ENCODE results near the gene HNRNPA1.
"Not testable (repeated sequence)": the region's sequence is repeated elsewhere in the genome, so short reads cannot be mapped to it uniquely, and the experiment has no call there.

The HNRNPA1 gene

GRCh38 chr12:54299515-54300224 lies 19.1 kb downstream of the HNRNPA1 start:
- DNase-seq (ENCODE audit: low read depth) = no peak

DNA sequence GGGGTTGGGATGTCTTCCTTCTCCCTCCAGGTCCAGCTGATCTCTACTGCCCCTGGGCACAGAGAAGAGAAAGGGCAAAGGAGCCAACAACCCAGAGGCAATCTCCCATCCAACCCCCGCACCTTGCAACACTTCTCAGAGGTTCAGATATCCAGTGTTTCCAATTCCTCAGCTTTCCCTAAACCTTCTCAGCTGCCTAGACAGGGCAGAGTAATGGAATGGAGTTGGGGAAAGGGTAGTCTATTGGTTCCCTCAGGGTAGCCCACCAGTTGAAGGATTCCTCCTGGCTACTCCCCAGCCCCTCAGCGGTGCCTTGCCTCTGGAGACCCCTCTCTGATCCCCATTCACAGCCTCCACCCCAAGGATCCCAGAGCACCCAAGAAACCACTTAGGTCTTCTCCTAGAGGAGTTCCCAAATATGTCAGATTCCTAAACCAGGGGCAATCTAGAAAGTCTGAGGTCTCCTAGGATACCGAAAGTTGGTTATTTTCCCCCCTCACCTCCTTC lies 19.8 kb downstream of the HNRNPA1 start:
- no peak for DNase-seq (ENCODE audit: low read depth)

DNA sequence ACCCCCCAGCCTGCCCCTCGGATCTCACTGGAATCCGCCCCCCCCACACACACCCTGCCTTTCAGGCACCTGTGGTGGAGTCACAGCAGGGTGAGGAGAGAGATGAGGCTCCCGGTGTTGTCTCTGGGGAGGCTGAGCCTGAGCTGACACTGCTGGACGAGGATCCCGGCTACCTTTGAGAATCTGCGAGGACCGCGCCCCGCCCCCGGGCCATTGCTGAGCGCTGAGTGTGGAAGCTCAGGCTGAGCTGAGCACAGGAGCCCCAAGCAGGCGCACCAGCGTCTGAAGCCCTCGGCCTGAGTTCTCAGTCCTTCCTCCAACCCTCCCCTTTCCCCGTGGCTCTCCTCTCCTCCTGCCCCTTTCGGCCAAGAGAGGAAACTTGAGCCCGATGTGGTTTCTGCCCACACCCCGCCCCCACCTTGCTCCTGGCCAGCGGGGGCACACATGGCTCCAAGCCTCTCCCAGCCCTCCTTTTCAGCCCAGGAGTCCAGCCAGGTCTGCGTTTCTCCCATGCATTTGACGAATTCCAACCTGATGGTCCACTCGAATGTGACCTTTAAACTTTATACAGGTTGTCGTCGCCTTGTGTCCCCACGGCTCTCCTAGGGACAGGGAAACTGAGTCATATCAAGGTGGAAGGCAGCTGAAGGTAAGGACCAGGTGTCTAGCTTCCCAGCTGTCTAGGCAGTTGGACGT lies 20.4 kb downstream of the HNRNPA1 start, which contains the start of gene NFE2:
TSS of gene NFE2 (minus strand) at position 284 of the 696 bp plus-strand sequence. CDS start 5,767 bp downstream, outside the sequence.
- peak; percentile 17 for DNase-seq (ENCODE audit: low read depth)

- no peak for DNase-seq (ENCODE audit: low read depth)
Measured at GRCh38 chr12:54301428-54302048, 21.0 kb downstream of the HNRNPA1 start.

GRCh38 chr12:54303640-54304039 lies 23.1 kb downstream of the HNRNPA1 start:
- no peak for DNase-seq (ENCODE audit: low read depth)

DNA sequence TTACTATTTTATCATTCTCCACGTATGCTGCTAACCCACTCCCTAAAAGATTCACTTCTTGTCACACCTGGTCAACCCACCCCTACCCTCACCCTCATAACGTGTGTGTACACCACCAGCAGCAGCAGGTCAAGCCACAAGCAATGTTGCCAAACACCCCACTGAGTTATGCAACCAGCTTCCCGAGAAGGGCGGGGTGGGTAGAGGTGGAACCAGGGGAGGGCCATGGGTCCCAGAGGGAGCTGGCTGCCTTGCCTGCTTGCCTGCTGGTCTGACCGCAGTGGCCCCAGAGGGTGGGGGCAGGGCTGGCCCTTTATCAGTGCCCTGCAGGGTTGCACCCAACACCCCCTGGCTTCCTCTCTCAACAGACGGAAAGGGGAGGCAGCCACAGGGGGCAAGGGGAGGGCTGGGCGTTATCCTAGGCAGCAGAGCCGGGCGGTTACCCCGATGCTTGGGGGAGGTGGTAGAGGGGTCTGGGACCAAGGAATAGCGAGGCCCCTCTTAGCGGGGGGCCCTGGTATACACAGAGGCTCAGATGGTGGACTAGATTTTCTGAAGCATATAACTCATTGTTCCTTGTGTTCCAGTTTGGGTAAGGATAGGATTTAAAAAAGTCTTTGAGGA lies 23.8 kb downstream of the HNRNPA1 start:
- DNase-seq (ENCODE audit: low read depth) = no peak

- DNase-seq (ENCODE audit: low read depth) = no peak
Measured at GRCh38 chr12:54306925-54307741, 26.6 kb downstream of the HNRNPA1 start.

DNA sequence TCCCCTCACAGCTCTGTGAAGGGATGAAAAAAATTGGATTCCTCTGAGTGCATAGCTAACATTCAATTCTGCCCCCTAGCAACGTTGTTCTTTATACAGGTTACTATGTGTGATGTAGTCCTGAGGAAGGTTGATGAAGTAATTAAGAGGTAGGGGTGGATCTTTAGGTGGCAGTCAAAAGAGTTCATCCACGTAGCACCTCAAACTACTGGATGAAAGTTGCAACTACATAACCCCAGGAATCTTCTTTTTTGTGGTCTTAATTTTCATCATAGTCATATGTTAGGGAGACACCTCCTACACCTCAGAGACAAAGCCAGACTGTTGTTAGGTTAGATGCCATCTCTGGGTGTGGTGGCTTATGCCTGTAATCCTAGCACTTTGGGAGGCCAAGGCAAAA lies 30.5 kb downstream of the HNRNPA1 start:
- DNase-seq (ENCODE audit: low read depth) = no peak

- not testable (repeated sequence) for DNase-seq (ENCODE audit: low read depth)
Measured at GRCh38 chr12:54312309-54312708, 31.8 kb downstream of the HNRNPA1 start.

GRCh38 chr12:54321363-54321762 lies 40.8 kb downstream of the HNRNPA1 start:
- no peak for DNase-seq (ENCODE audit: low read depth)

- DNase-seq (ENCODE audit: low read depth) = peak; percentile 83
Measured at GRCh38 chr12:54324617-54325441, 44.3 kb downstream of the HNRNPA1 start, which contains the start of gene COPZ1. Gene COPZ1 (plus strand): TSS chr12:54325131. CDS start chr12:54325164, 33 bp downstream.

DNA sequence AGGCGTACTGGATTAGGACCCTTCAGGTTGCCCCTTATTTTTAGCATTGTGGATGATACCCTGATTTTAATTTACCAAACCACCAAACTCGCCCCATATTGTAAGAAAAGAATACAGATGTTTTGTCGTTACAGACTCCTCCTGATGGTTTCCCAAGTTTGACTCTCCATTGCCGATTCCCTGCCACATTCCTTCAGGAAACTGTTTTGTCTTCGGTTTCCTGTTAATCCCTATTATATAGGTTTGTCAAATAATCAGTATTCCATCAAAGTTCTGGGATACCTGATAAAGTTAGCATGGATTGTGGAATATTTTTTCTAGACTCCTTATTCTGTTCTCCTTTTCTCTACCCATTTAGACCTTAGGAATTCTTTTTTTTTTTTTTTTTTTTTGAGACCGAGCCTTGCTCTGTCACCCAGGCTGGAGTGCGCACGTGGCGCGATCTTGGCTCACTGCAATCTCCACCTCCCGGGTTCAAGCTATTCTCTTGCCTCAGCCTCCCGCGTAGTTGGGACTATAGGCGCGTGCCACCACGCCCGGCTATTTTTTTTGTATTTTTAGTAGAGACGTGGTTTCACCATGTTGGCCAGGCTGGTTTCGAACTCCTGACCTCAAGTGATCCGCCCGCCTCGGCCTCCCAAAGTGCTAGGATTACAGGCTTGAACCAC lies 45.0 kb downstream of the HNRNPA1 start:
- DNase-seq (ENCODE audit: low read depth) = not testable (repeated sequence)

DNA sequence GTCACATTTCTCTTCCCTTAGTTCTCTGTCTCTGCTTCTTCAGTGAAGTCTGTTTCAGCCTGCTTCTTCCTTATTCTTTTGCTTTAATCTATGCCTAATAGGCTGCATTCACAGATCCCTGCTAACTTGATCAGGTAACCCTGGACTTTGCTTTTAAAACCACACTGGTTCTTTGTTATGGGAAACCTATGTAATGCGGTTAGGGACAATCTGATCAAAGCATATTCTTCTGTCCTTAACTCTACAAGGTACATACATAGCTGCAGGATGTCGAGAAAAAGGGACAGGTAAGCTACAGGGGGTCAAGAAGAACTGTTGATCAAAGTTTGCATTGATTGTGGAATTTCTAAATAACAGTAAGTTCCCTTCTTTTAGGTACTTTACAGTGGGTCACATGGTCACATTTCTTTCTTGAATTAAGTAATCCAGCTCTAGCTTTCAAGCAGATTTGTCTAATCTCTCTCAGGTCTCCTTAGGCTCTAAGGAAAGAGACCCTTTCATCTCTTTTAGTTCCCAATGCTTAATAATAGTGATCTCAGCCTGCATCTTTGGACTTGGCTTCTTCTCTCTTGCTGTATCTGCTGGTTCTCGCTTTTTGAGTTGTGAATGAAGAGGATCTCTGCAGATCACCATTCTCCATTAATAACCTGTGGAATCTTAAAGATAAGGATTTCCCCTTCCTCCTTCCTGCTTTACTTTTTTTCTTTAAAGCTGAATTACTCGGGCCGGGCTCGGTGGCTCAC lies 48.2 kb downstream of the HNRNPA1 start:
- no peak for DNase-seq (ENCODE audit: low read depth)

DNA sequence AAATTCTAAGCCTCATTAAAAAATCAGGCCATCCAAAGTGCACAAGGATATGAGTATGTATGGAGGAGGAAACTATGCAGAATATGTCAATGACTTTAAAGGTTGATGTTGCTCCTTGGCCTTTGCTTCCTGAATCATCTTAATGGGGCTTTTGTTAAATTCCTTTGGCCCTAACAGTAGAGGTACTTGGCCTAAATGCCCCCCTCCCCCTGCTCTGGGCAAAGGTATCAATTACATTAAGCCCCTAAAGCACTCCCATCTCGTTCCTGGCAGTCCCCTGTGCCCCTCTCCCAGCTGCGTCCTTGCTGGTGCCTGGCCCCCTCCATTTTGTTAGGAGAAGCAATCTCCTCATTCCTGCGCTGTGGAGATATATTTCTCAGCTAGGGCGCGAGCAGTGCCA lies 49.2 kb downstream of the HNRNPA1 start:
- no peak for DNase-seq (ENCODE audit: low read depth)

DNA sequence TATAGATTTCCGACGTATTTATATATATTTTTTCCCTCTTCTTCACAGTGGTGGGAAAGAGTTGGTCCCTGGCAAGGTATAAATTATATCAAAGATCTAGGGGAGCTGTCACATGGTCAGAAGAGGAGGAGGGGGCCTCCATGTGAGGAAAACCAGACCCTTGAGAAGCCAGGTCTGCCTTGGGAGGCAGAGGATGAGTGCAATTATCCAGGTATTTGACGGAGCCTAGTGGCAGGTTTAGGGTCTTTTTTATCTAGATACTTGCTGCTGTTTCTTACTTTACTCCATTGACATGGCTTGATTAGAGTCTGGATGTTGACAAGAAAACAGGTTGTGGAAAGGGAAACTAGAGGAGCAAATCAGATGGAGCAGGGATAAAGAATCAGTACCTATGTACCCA lies 49.9 kb downstream of the HNRNPA1 start:
- DNase-seq (ENCODE audit: low read depth) = no peak

DNA sequence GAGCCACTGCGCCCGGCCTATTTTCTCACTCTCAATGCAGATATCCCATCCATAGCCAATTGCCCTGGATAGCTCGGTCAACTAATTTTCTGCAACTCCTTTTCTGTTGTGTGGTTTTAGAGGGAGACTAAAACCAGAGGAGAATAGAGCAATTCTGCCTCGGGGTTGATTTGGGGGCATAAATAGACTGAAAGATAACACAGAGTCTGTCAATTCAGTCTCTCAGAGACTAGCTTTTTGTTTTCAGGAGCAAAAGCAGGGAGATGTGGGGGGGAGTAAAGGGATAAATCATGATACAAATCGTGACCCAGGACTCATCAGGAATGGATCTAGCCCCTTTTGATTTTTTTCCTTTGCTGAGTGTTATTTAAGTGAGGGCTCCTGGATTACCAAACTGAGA lies 50.9 kb downstream of the HNRNPA1 start:
- DNase-seq (ENCODE audit: low read depth) = no peak

GRCh38 chr12:54333420-54334034 lies 53.0 kb downstream of the HNRNPA1 start:
- DNase-seq (ENCODE audit: low read depth) = no peak

All from activated T-cell treated with anti-CD3 and anti-CD28 coated beads for 1 hour (primary cell).